Measurements from ENCODE around the gene CLC.

DNA sequence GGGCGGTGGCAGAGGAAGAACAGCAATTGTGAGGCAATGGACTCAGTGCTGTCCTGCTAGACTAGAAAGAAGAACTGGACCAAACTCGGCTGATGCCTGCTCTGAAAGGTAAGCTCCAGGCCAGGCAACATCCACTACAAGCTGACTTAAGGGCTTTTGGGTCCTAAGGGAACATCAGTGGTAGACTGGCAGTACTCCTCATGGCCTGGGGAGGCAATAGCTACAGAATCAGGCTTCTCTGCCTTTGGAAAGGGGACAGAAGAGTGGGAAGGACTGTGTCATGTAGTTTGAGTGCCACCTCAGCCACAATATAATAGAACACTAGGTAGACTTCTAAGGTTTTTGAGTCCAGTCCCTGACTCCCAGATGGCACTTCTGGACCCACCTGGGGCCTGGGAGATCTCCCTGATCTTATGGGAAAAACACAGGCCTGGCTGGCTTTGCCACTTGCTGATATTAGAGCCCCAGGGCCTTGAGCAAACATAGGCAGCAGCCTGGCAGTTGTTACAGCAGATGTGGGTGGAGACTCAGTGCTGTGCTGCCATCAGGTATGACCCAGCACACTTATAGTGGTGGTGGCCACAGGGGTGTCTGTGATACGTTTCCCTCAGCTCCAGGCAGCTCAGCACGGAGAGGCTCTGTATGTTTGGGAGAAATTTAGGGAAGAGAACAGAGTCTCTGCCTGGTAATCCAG lies 9.2 kb upstream of the CLC start:
- TF ChIP-seq EZH2phosphoT487 (IDR thresholded peaks at IDR 0.05; ENCODE audit: insufficient read depth, low read depth) (no peak), EZH2 (IDR thresholded peaks at IDR 0.05; ENCODE audit: insufficient read depth, poor library complexity, severe bottlenecking) (no peak)
